Glomerular endothelial cell (primary cell): ENCODE data around the gene COL8A1. TPM values are rescaled to one million over a fixed set of nuclear protein-coding genes. Genes with fewer than 3 reads are reported as not detected.
"Not testable (repeated sequence)": the region's sequence is repeated elsewhere in the genome, so short reads cannot be mapped to it uniquely, and the experiment has no call there.

Experiments used
- DNase-seq: peaks from one replicate; pipeline ENCODE4 v3.0.0-alpha.2; 2011; ENCODE audit warnings: low read depth, low spot score; ENCODE audit errors: extremely low read depth
- total RNA-seq: library from RNA; depleted of rRNA; stranded (reverse); fragments of >200 nt; gene quantifications from 2 replicates; pipeline ENCODE4 v1.2.3, GENCODE V29; 2015

COL8A1 gene
- total RNA-seq, 1 donor from 2014 or later: 187 TPM

- no peak for DNase-seq
Measured at GRCh38 chr3:99834211-99834957, 196.0 kb downstream of the COL8A1 start.

- no peak for DNase-seq
Measured at GRCh38 chr3:99836681-99837080, 198.3 kb downstream of the COL8A1 start.

- DNase-seq: no peak
Measured at GRCh38 chr3:99837715-99838114, 199.3 kb downstream of the COL8A1 start.

GRCh38 chr3:99838755-99839154 is 200.4 kb downstream of the COL8A1 start:
- no peak for DNase-seq

GRCh38 chr3:99839613-99840012 is 201.2 kb downstream of the COL8A1 start:
- DNase-seq: no peak

GRCh38 chr3:99841949-99842348 is 203.6 kb downstream of the COL8A1 start:
- not testable (repeated sequence) for DNase-seq

- DNase-seq: no peak
Measured at GRCh38 chr3:99842826-99843589, 204.6 kb downstream of the COL8A1 start.

- DNase-seq: no peak
Measured at GRCh38 chr3:99843590-99844258, 205.3 kb downstream of the COL8A1 start.

GRCh38 chr3:99845331-99845730 is 206.9 kb downstream of the COL8A1 start:
- DNase-seq: no peak

GRCh38 chr3:99845999-99846398 is 207.6 kb downstream of the COL8A1 start:
- DNase-seq: no peak

- no peak for DNase-seq
Measured at GRCh38 chr3:99846477-99847160, 208.2 kb downstream of the COL8A1 start.

- no peak for DNase-seq
Measured at GRCh38 chr3:99848433-99848832, 210.0 kb downstream of the COL8A1 start.

Other genes starting within 250 kb of the COL8A1 start
- gene CMSS1, start 179.3 kb downstream of the COL8A1 start, total RNA-seq: 9.6 and 12.4 TPM in 2 replicates